ENCODE results near the gene BCCIP. TPM values are rescaled to one million over a fixed set of nuclear protein-coding genes. Genes with fewer than 3 reads are reported as not detected.

BCCIP gene
- total RNA-seq, 1 donor from 2014 or later: 40.0 TPM

DNA sequence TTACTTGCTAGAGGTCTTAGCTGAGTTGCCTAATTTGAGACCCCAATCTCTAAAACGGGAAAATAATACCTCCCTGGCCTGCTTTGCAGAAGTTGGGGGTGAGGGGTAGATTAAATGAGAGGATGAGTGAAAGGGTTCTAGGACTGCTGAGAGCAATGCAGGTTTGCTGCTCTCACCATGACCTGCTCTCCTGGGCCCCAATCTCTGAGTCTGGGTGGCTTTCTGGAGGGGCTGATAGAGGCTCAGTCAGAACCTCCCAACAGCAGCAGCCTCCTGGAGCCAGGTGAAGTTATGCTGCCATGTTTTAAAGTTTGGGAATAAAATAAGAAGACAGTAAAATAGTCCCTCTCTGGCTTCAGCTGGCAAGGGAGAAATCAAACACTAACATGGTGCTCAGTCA lies 7.6 kb upstream of the BCCIP start:
- no peaks in the 10 kb centered on the region for H3K27me3 ChIP-seq (ENCODE audit: control insufficient read depth, insufficient read depth, low read length)
- DNase-seq (ENCODE audit: low read depth): no peak
- H3K4me3 ChIP-seq (ENCODE audit: low read depth, low read length): no peak overlapping the region
- no peaks in the 10 kb centered on the region for H3K36me3 ChIP-seq (ENCODE audit: control insufficient read depth, insufficient read depth, low read length)
- TF ChIP-seq, protein P1, sequence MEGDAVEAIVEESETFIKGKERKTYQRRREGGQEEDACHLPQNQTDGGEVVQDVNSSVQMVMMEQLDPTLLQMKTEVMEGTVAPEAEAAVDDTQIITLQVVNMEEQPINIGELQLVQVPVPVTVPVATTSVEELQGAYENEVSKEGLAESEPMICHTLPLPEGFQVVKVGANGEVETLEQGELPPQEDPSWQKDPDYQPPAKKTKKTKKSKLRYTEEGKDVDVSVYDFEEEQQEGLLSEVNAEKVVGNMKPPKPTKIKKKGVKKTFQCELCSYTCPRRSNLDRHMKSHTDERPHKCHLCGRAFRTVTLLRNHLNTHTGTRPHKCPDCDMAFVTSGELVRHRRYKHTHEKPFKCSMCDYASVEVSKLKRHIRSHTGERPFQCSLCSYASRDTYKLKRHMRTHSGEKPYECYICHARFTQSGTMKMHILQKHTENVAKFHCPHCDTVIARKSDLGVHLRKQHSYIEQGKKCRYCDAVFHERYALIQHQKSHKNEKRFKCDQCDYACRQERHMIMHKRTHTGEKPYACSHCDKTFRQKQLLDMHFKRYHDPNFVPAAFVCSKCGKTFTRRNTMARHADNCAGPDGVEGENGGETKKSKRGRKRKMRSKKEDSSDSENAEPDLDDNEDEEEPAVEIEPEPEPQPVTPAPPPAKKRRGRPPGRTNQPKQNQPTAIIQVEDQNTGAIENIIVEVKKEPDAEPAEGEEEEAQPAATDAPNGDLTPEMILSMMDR (IDR thresholded peaks at IDR 0.05; ENCODE audit: insufficient read depth, low read length, poor library complexity, severe bottlenecking): no peak

DNA sequence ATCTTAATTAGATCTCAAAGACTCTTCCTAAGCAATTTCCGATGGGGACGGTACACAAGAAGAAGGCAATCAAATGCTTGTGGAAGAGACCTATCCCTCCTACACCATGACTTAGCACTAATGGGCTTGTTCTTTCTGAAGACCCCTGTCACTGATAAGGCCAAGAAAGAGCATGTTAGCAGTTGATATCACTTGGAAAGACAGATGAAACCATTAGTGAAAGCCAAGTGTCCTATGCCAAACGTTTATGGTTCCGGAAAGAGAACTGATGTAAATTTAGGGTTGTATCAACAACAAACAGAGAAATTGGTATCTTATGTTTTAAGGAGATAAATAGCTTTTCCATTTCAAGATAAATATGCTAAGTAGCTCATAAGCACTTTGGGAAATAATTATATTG lies 6.8 kb upstream of the BCCIP start:
- TF ChIP-seq, protein P1 (IDR thresholded peaks at IDR 0.05; ENCODE audit: insufficient read depth, low read length, poor library complexity, severe bottlenecking): no peak
- DNase-seq (ENCODE audit: low read depth): no peak

DNA sequence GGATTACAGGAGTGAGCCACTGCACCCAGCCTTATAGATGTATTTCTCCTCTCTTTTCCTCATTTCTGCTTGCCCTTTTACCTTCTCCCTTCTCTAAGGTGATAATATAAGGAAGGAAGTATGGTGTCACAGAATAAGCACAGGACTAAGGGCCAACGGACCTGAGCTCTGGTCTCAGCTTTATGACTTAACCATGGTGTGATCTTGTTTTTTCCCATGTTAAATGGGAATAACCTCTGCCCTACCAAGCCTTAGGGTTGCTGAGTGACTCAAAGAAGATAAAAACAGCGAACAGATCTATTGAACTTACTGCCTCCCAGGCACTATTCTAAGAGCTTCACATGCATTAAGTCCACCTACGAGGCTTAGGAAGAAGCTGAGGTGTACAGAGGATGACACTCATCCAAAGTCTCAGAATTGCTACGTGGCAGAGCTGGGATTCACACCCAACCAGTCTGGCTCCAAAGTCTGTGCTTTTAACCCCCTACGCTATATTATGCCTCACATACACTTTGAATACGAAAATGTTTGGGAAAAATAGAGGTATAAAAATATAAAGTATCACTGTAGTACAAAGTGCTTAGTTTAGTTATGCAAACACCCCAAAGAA lies 5.9 kb upstream of the BCCIP start:
- TF ChIP-seq, protein P1 (IDR thresholded peaks at IDR 0.05; ENCODE audit: insufficient read depth, low read length, poor library complexity, severe bottlenecking): no peak
- H3K27me3 ChIP-seq (ENCODE audit: control insufficient read depth, insufficient read depth, low read length): no peaks in the 10 kb centered on the region
- DNase-seq (ENCODE audit: low read depth): no peak
- H3K4me3 ChIP-seq (ENCODE audit: low read depth, low read length): no peak overlapping the region
- H3K36me3 ChIP-seq (ENCODE audit: control insufficient read depth, insufficient read depth, low read length): no peaks in the 10 kb centered on the region

More for the DNA sequence above, 6.8 kb upstream of the BCCIP start:
- H3K4me3 ChIP-seq (ENCODE audit: low read depth, low read length): no peak overlapping the region
- H3K36me3 ChIP-seq (ENCODE audit: control insufficient read depth, insufficient read depth, low read length): no peaks in the 10 kb centered on the region
- H3K27me3 ChIP-seq (ENCODE audit: control insufficient read depth, insufficient read depth, low read length): no peaks in the 10 kb centered on the region

DNA sequence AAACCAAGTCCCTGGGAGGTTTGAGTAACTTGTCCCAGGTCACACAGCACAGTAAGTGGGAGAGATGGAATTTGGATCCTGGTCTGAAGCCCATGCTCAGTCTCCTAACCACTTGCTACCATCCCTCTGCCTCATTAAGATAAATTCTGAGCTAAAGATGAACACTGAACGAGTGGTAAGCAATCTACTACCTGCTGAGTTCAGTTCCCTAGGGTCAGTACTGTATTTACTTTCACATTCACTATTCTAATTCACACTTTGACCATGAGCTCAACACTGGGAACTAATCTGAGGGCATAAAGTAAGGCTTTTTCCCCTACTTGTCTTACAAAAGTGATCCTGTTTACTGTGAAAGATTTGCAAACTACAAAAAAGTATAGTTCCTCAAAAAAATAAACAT lies 2.6 kb upstream of the BCCIP start:
- TF ChIP-seq, protein P1 (IDR thresholded peaks at IDR 0.05; ENCODE audit: insufficient read depth, low read length, poor library complexity, severe bottlenecking): no peak
- H3K36me3 ChIP-seq (ENCODE audit: control insufficient read depth, insufficient read depth, low read length): no peaks in the 10 kb centered on the region
- no peak overlapping the region for H3K4me3 ChIP-seq (ENCODE audit: low read depth, low read length)
- no peaks in the 10 kb centered on the region for H3K27me3 ChIP-seq (ENCODE audit: control insufficient read depth, insufficient read depth, low read length)
- no peak for DNase-seq (ENCODE audit: low read depth)

DNA sequence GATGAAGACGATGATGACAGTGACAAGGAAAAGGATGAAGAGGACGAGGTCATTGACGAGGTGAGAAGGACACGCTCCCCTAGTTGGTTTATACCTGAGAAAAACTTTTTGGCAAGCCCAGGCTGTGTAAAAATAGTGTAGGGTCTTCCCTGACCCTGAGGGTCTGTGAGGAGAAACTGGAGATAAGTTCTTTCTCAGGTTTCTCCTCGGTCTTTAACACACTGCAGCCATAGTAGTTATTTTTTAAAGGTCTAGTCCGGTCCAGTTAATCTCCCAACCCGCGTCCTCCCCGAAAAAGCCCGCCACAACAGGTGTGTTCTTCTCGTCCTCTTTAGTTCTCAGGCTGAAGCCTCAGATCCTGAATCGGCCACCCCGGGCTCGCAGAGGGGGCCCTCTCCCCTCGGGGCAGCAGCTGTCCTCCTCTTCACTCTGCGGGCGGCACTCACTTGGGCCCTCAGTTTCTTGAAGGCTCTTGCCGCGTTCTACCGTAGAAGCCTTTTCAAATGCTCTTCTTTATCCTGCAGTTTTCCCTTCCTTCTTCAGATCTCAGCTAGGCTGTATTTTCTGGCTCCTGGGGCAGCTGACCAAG lies 411 bp downstream of the BCCIP start:
- DNase-seq (ENCODE audit: low read depth): no peak
- H3K36me3 ChIP-seq (ENCODE audit: control insufficient read depth, insufficient read depth, low read length): peaks cover 3% of the 10 kb centered on the region
- no peaks in the 10 kb centered on the region for H3K27me3 ChIP-seq (ENCODE audit: control insufficient read depth, insufficient read depth, low read length)
- H3K4me3 ChIP-seq (ENCODE audit: low read depth, low read length): peak overlapping the region; percentile 77
- TF ChIP-seq, protein P1 (IDR thresholded peaks at IDR 0.05; ENCODE audit: insufficient read depth, low read length, poor library complexity, severe bottlenecking): no peak

DNA sequence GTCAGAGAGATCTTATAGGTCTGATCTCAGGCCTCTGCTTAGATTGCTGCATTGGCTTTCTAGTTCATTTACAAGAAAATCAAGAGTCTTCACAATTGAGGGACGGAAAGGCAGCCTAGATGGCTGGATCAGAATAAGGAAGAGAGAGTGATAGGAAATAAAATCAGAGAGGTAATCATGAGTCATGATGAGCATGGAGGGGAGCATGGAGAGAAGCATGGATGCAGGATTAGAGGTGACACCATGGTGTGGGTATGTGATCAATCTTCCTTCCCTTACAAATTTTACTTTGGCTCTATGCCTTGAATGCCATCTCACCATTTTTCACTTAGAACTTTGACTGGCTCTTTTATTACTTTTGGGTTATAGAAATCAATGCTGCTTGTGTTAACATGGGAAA lies 1.4 kb downstream of the BCCIP start:
- DNase-seq (ENCODE audit: low read depth): no peak
- TF ChIP-seq, protein P1 (IDR thresholded peaks at IDR 0.05; ENCODE audit: insufficient read depth, low read length, poor library complexity, severe bottlenecking): no peak
- no peaks in the 10 kb centered on the region for H3K27me3 ChIP-seq (ENCODE audit: control insufficient read depth, insufficient read depth, low read length)
- peaks cover 3% of the 10 kb centered on the region for H3K36me3 ChIP-seq (ENCODE audit: control insufficient read depth, insufficient read depth, low read length)
- peak overlapping the region; percentile 77 for H3K4me3 ChIP-seq (ENCODE audit: low read depth, low read length)

Data from kidney epithelial cell (primary cell).